HepG2 (cell line): Measurements from ENCODE around the gene TBCCD1. TPM values are rescaled to one million over a fixed set of nuclear protein-coding genes. Genes with fewer than 3 reads are reported as not detected.

Experiments used
- AGO2 ChIP-seq: fragments of 200-400 bp; formaldehyde crosslinking; optimal IDR thresholded peaks from 2 replicates; pipeline ENCODE3; 2017; ENCODE audit warnings: mild to moderate bottlenecking, low read depth, low read length, moderate library complexity
- ARNT2 ChIP-seq: sonication (generic); formaldehyde crosslinking; IDR thresholded peaks from 2 replicates; pipeline ENCODE4 v1.8.0; 2022; ENCODE audit warnings: mild to moderate bottlenecking, low read depth, missing genetic modification reagents, moderate library complexity
- BRF2 ChIP-seq: sonication (generic); formaldehyde crosslinking; IDR thresholded peaks from 2 replicates; pipeline ENCODE4 v1.8.1; 2022; ENCODE audit warnings: mild to moderate bottlenecking, missing genetic modification reagents
- CBX5 ChIP-seq: sonication (generic); formaldehyde crosslinking; IDR thresholded peaks from 2 replicates; pipeline ENCODE4 v1.4.0; 2020; ENCODE audit warnings: missing genetic modification reagents, borderline replicate concordance
- CCDC6 ChIP-seq: sonication (generic); formaldehyde crosslinking; IDR thresholded peaks from 2 replicates; pipeline ENCODE4 v1.8.1; 2022; ENCODE audit warnings: mild to moderate bottlenecking, missing genetic modification reagents, moderate library complexity
- CEBPB ChIP-seq: IDR thresholded peaks from 2 replicates; pipeline ENCODE4 v1.6.1; 2011; ENCODE audit warnings: low read depth, low read length, improper control_type of control experiment, borderline replicate concordance
- GTF2F1 ChIP-seq: fragments of 150-350 bp; IDR thresholded peaks from 2 replicates; pipeline ENCODE4 v1.6.1; 2014; ENCODE audit warnings: low read length
- GTF3A ChIP-seq: sonication (generic); formaldehyde crosslinking; conservative IDR thresholded peaks from 2 replicates; pipeline ENCODE4 v1.4.0; 2020; ENCODE audit warnings: mild to moderate bottlenecking, missing genetic modification reagents
- HDAC1 ChIP-seq: sonication (generic); formaldehyde crosslinking; IDR thresholded peaks from 2 replicates; pipeline ENCODE4 v1.5.1; 2020; ENCODE audit warnings: mild to moderate bottlenecking, missing genetic modification reagents
- KAT8 ChIP-seq: IDR thresholded peaks from 2 replicates; pipeline ENCODE4 v1.6.1; 2016; ENCODE audit warnings: missing genetic modification reagents, missing compliant biosample characterization
- ZBTB33 ChIP-seq: sonication (generic); formaldehyde crosslinking; IDR thresholded peaks from 2 replicates; pipeline ENCODE4 v1.4.0; 2020; ENCODE audit warnings: missing genetic modification reagents
- ZGPAT ChIP-seq: IDR thresholded peaks from 2 replicates; pipeline ENCODE4 v1.6.1; 2016; ENCODE audit warnings: mild to moderate bottlenecking
- ZMAT3 ChIP-seq: sonication (generic); formaldehyde crosslinking; conservative IDR thresholded peaks from 2 replicates; pipeline ENCODE4 v1.7.0; 2021; ENCODE audit warnings: missing genetic modification reagents
- ZNF101 ChIP-seq: sonication (generic); formaldehyde crosslinking; IDR thresholded peaks from 2 replicates; pipeline ENCODE4 v1.4.0; 2020; ENCODE audit warnings: mild to moderate bottlenecking, low read depth, missing genetic modification reagents, borderline replicate concordance
- ZNF20 ChIP-seq: sonication (generic); formaldehyde crosslinking; IDR thresholded peaks from 2 replicates; pipeline ENCODE4 v1.4.0; 2020; ENCODE audit warnings: mild to moderate bottlenecking, moderate library complexity, missing genetic modification reagents
- ZNF30 ChIP-seq: sonication (generic); formaldehyde crosslinking; IDR thresholded peaks from 2 replicates; pipeline ENCODE4 v1.5.0; 2020; ENCODE audit warnings: mild to moderate bottlenecking, missing genetic modification reagents
- ZNF451 ChIP-seq: sonication (generic); formaldehyde crosslinking; IDR thresholded peaks from 2 replicates; pipeline ENCODE4 v1.5.0; 2020; ENCODE audit warnings: mild to moderate bottlenecking, missing genetic modification reagents
- ZNF468 ChIP-seq: sonication (generic); formaldehyde crosslinking; IDR thresholded peaks from 2 replicates; pipeline ENCODE4 v1.8.0; 2022; ENCODE audit warnings: mild to moderate bottlenecking, moderate library complexity, missing genetic modification reagents
- ZNF530 ChIP-seq: sonication (generic); formaldehyde crosslinking; IDR thresholded peaks from 2 replicates; pipeline ENCODE4 v1.5.0; 2020; ENCODE audit warnings: low read depth, mild to moderate bottlenecking, missing genetic modification reagents
- ZNF589 ChIP-seq: sonication (generic); formaldehyde crosslinking; conservative IDR thresholded peaks from 2 replicates; pipeline ENCODE4 v1.8.0; 2022; ENCODE audit warnings: mild to moderate bottlenecking, moderate library complexity, missing genetic modification reagents
- ZSCAN12 ChIP-seq: sonication (generic); formaldehyde crosslinking; IDR thresholded peaks from 2 replicates; pipeline ENCODE4 v1.9.0; 2021; ENCODE audit warnings: mild to moderate bottlenecking, missing genetic modification reagents
- polyA plus RNA-seq, 8 experiments: library from polyadenylated mRNA; depleted of rRNA in 3 of 8; stranded (reverse) in 7 of 8; unstranded in 1 of 8; fragments of >200 nt; fragmentation: Illumina TruSeq in 4 of 8; extraction: Trizol in 4 of 8; gene quantifications; 2 replicates each; pipeline versions ENCODE4 v1.2.1 to v1.2.3, GENCODE V29; 2011 to 2016; ENCODE audit warnings: low read depth in 4 of 8, missing spikeins in 1 of 8, mixed read lengths in 1 of 8; ENCODE audit not compliant: insufficient read depth in 1 of 8
- total RNA-seq, 5 experiments: library from RNA; depleted of rRNA; stranded (reverse); fragments of >200 nt; fragmentation: Illumina TruSeq; extraction: Trizol; gene quantifications; 2 replicates each; pipeline ENCODE4 v1.2.3, GENCODE V29; 2016; ENCODE audit warnings: low read depth in 1 of 5
- TF ChIP-seq, protein P1 (sequence below): sonication (generic); formaldehyde crosslinking; IDR thresholded peaks from 2 replicates; pipeline ENCODE4 v1.9.0; 2021; ENCODE audit warnings: missing genetic modification reagents, mild to moderate bottlenecking, borderline replicate concordance
- TF ChIP-seq, protein P2 (sequence below): sonication (generic); formaldehyde crosslinking; IDR thresholded peaks from 2 replicates; pipeline ENCODE4 v1.5.0; 2020; ENCODE audit warnings: missing genetic modification reagents, mild to moderate bottlenecking, borderline replicate concordance

The TBCCD1 gene
- total and polyA plus RNA-seq, 2 of the 13 experiments (the other 11 are each of a cell fraction or from before 2014, with no cell fraction given), result 13.6 to 16.2 TPM

GRCh38 chr3:186599142-186599784 is 32.1 kb upstream of the TBCCD1 start (continued):
- TF ChIP-seq ZNF589 (CRISPR knock-in tag), result no peak; the same call in 1 of the 2 replicates
- TF ChIP-seq ZNF530 (CRISPR knock-in tag), result no peak
- TF ChIP-seq, protein P1, sequence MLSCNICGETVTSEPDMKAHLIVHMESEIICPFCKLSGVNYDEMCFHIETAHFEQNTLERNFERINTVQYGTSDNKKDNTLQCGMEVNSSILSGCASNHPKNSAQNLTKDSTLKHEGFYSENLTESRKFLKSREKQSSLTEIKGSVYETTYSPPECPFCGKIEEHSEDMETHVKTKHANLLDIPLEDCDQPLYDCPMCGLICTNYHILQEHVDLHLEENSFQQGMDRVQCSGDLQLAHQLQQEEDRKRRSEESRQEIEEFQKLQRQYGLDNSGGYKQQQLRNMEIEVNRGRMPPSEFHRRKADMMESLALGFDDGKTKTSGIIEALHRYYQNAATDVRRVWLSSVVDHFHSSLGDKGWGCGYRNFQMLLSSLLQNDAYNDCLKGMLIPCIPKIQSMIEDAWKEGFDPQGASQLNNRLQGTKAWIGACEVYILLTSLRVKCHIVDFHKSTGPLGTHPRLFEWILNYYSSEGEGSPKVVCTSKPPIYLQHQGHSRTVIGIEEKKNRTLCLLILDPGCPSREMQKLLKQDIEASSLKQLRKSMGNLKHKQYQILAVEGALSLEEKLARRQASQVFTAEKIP, result no peak
- TF ChIP-seq, protein P2, sequence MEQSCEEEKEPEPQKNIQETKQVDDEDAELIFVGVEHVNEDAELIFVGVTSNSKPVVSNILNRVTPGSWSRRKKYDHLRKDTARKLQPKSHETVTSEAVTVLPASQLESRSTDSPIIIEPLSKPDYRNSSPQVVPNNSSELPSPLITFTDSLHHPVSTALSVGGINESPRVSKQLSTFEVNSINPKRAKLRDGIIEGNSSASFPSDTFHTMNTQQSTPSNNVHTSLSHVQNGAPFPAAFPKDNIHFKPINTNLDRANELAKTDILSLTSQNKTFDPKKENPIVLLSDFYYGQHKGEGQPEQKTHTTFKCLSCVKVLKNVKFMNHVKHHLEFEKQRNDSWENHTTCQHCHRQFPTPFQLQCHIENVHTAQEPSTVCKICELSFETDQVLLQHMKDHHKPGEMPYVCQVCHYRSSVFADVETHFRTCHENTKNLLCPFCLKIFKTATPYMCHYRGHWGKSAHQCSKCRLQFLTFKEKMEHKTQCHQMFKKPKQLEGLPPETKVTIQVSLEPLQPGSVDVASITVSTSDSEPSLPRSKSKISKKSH (CRISPR knock-in tag), result no peak
- TF ChIP-seq ZNF30, result 0 out of 2 replicates have a peak, but pooled peaks have one; percentile 49
- TF ChIP-seq ZNF101 (CRISPR knock-in tag), result no peak
- TF ChIP-seq CCDC6 (CRISPR knock-in tag), result no peak
- TF ChIP-seq GTF2F1, result no peak
- TF ChIP-seq ZNF20 (CRISPR knock-in tag), result no peak
- no peak for TF ChIP-seq ZNF468 (CRISPR knock-in tag)
- peak; percentile 86; the same call in 1 of the 2 replicates for TF ChIP-seq ZGPAT (CRISPR knock-in tag)
- TF ChIP-seq ZSCAN12, result no peak
- no peak for TF ChIP-seq AGO2
- TF ChIP-seq HDAC1 (CRISPR knock-in tag), result no peak
- TF ChIP-seq ZBTB33 (CRISPR knock-in tag), result peak; percentile 43; the same call in 1 of the 2 replicates
- TF ChIP-seq ZNF451 (CRISPR knock-in tag), result no peak
- no peak for TF ChIP-seq ARNT2 (CRISPR knock-in tag)
- peak; percentile 70; the same call in 1 of the 2 replicates for TF ChIP-seq KAT8 (CRISPR knock-in tag)
- TF ChIP-seq ZMAT3 (CRISPR knock-in tag), result peak; percentile 77
- TF ChIP-seq CBX5 (CRISPR knock-in tag), result no peak
- TF ChIP-seq BRF2, result 0 out of 2 replicates have a peak, but pooled peaks have one; percentile 33
- no peak for TF ChIP-seq GTF3A (CRISPR knock-in tag)
- peak; percentile 15; the same call in 1 of the 2 replicates for TF ChIP-seq CEBPB
